B cell (primary cell): Measurements from ENCODE around the gene PRPS1. TPM values are rescaled to one million over a fixed set of nuclear protein-coding genes. Genes with fewer than 3 reads are reported as not detected.
"Not testable (repeated sequence)": the region's sequence is repeated elsewhere in the genome, so short reads cannot be mapped to it uniquely, and the experiment has no call there.

ENCODE experiments used
- ATAC-seq: fragments of 200-7000 bp; cut with Tn5 transposase; one replicate; pipeline ENCODE4 v1.10.0; 2021; ENCODE audit warnings: low read depth, mild to moderate bottlenecking, moderate number of reproducible peaks, moderate library complexity
- CTCF ChIA-PET: fragments of 350-600 bp; sonication (Branson Sonifier 250); formaldehyde crosslinking; loops from one replicate; lab custom pipeline; 2021; ENCODE audit warnings: antibody characterized with exemption, inconsistent platforms; lab: Charles Lee
- POLR2A ChIA-PET: fragments of 350-600 bp; sonication (Branson Sonifier 250); formaldehyde crosslinking; loops from one replicate; lab custom pipeline; 2021; ENCODE audit warnings: antibody characterized with exemption; lab: Charles Lee
- DNase-seq: peaks from one replicate; pipeline ENCODE4 v3.0.0; 2013
- H2AFZ ChIP-seq: 2 replicates; pipeline ENCODE4 v1.6.1; 2012; ENCODE audit warnings: mild to moderate bottlenecking, low read depth, low read length; ENCODE audit not compliant: insufficient read depth, poor library complexity, severe bottlenecking
- H3K27ac ChIP-seq, 2 donors: 1 replicate in 1 of 2; 2 replicates in 1 of 2; pipeline ENCODE4 v1.5.1; 2012 to 2013; ENCODE audit warnings: low read length in 2 of 2, mild to moderate bottlenecking in 2 of 2, moderate library complexity in 1 of 2
- H3K27me3 ChIP-seq, 4 experiments: fragments of 200-600 bp in 1 of 4; sonication (generic) in 1 of 4; replicated peaks in 1 of 4; 1 replicate in 2 of 4; 2 replicates in 2 of 4; pipeline versions ENCODE4 v1.6.1 to v1.7.0; 2013 to 2016; ENCODE audit warnings: low read length in 3 of 4, mild to moderate bottlenecking in 2 of 4, mixed read lengths in 1 of 4, moderate library complexity in 1 of 4; ENCODE audit not compliant: insufficient read depth in 4 of 4, control insufficient read depth in 3 of 4; ENCODE audit errors: control extremely low read depth in 1 of 4
- H3K36me3 ChIP-seq, 2 experiments: replicated peaks in 1 of 2; 1 replicate in 1 of 2; 2 replicates in 1 of 2; pipeline versions ENCODE4 v1.6.1 to v1.7.1; 2013; ENCODE audit warnings: low read length in 1 of 2; ENCODE audit not compliant: insufficient read depth in 2 of 2, control insufficient read depth in 1 of 2; ENCODE audit errors: control extremely low read depth in 1 of 2, extremely low read depth in 1 of 2
- H3K4me1 ChIP-seq, 2 donors: fragments of 200-600 bp in 1 of 2; sonication (generic) in 1 of 2; 1 replicate in 1 of 2; 2 replicates in 1 of 2; pipeline versions ENCODE4 v1.5.1 to v1.6.1; 2013 to 2017; ENCODE audit warnings: low read length in 2 of 2; ENCODE audit not compliant: control insufficient read depth in 2 of 2, insufficient read depth in 2 of 2
- H3K4me2 ChIP-seq: replicated peaks from 2 replicates; pipeline ENCODE3; 2012; ENCODE audit warnings: mild to moderate bottlenecking, low read depth, low read length; ENCODE audit not compliant: poor library complexity, severe bottlenecking
- H3K4me3 ChIP-seq, 5 experiments: fragments of 200-600 bp in 1 of 5; sonication (generic) in 1 of 5; 1 replicate in 3 of 5; 2 replicates in 2 of 5; pipeline versions ENCODE4 v1.5.1 to v1.7.0; 2011 to 2016; ENCODE audit warnings: low read length in 4 of 5, mild to moderate bottlenecking in 4 of 5, low read depth in 2 of 5, control low read depth in 1 of 5, moderate library complexity in 1 of 5; ENCODE audit not compliant: insufficient read depth in 1 of 5; ENCODE audit errors: control extremely low read depth in 1 of 5, extremely low read depth in 1 of 5
- H3K79me2 ChIP-seq: fragments of 200-600 bp; sonication (generic); one replicate; pipeline ENCODE4 v1.6.0; 2016; ENCODE audit warnings: low read length; ENCODE audit not compliant: control insufficient read depth, insufficient read depth
- H3K9ac ChIP-seq: fragments of 200-600 bp; sonication (generic); 2 replicates; pipeline ENCODE4 v1.6.1; 2017; ENCODE audit warnings: mild to moderate bottlenecking, low read length, moderate library complexity
- H3K9me3 ChIP-seq, 3 donors: one replicate each; pipeline versions ENCODE4 v1.6.1 to v1.7.1; 2013; ENCODE audit warnings: low read length in 2 of 3; ENCODE audit not compliant: control insufficient read depth in 2 of 3, insufficient read depth in 1 of 3; ENCODE audit errors: control extremely low read depth in 1 of 3
- H4K20me1 ChIP-seq: 2 replicates; pipeline ENCODE4 v1.6.0; 2012; ENCODE audit warnings: mild to moderate bottlenecking, low read length; ENCODE audit not compliant: insufficient read depth, control insufficient read depth, poor library complexity, severe bottlenecking
- H3K27ac Mint-ChIP-seq: one replicate; pipeline ENCODE4 v1.8.0; 2021; ENCODE audit warnings: mixed read lengths
- H3K27me3 Mint-ChIP-seq: one replicate; pipeline ENCODE4 v1.8.0; 2021; ENCODE audit warnings: mixed read lengths
- H3K4me1 Mint-ChIP-seq: one replicate; pipeline ENCODE4 v1.8.0; 2021; ENCODE audit warnings: mixed read lengths
- H3K4me3 Mint-ChIP-seq: one replicate; pipeline ENCODE4 v1.8.0; 2021; ENCODE audit warnings: mixed read lengths
- H3K9me3 Mint-ChIP-seq: one replicate; pipeline ENCODE4 v1.8.0; 2022; ENCODE audit warnings: mixed read lengths; ENCODE audit not compliant: insufficient read depth
- EZH2 ChIP-seq: IDR thresholded peaks from 2 replicates; pipeline ENCODE4 v1.6.1; 2012; ENCODE audit warnings: borderline replicate concordance, low read depth, mild to moderate bottlenecking, moderate library complexity, low read length; ENCODE audit not compliant: insufficient read depth, poor library complexity, severe bottlenecking
- WGBS: methylation state at CpG from one replicate; pipeline ENCODE4 v1.1.5; 2013; ENCODE audit warnings: missing lambda C conversion rate; ENCODE audit not compliant: insufficient coverage; 5-methylcytosine and 5-hydroxymethylcytosine counted together
- intact Hi-C: fragments of 100-400 bp; cut with micrococcal nuclease; formaldehyde crosslinking; loops from one replicate; pipeline ENCODE4 v1.10.0; 2022
- polyA plus RNA-seq: library from polyadenylated mRNA; depleted of rRNA; stranded (reverse); fragments of >200 nt; gene quantifications from 2 replicates; pipeline ENCODE4 v1.2.3, GENCODE V29; 2012
- total RNA-seq, 2 donors: library from RNA; stranded (reverse); fragments of 120-200 nt in 1 of 2; gene quantifications; 1 replicate in 1 of 2; 2 replicates in 1 of 2; pipeline versions ENCODE4 v1.2.3 to v1.2.4, GENCODE V29; 2013 to 2022
- TF ChIP-seq, protein P1 (sequence below): fragments of 200-600 bp; IDR thresholded peaks from one replicate; pipeline ENCODE4 v1.8.0; 2022; ENCODE audit warnings: antibody characterized with exemption, mild to moderate bottlenecking

PRPS1 gene
- total and polyA plus RNA-seq, 2 donors (not counting 1 experiment from before 2014, with no cell fraction given): 42.2 to 52.1 TPM

- no peaks in the 10 kb centered on the region for H3K36me3 ChIP-seq
- Mint-ChIP-seq H3K4me1 (peaks cover 14% of the 10 kb centered on the region), H3K4me3 (no peak overlapping the region), H3K9me3 (no peaks in the 10 kb centered on the region), H3K27ac (no peak overlapping the region), H3K27me3 (no peaks in the 10 kb centered on the region)
- H3K4me2 ChIP-seq: no peak overlapping the region
- DNase-seq (no peak), ATAC-seq (no peak)
- no peak overlapping the region for H3K4me3 ChIP-seq
- H4K20me1 ChIP-seq: no peaks in the 10 kb centered on the region
- intact Hi-C loops: no loop called here
- H2AFZ ChIP-seq: no peak overlapping the region
- peaks cover 0 to under 1% of the 10 kb centered on the region in 2 donors for H3K4me1 ChIP-seq
- H3K9me3 ChIP-seq: no peaks in the 10 kb centered on the region
- H3K9ac ChIP-seq: no peak overlapping the region
- H3K27me3 ChIP-seq: no peaks in the 10 kb centered on the region
- TF ChIP-seq, protein P1, sequence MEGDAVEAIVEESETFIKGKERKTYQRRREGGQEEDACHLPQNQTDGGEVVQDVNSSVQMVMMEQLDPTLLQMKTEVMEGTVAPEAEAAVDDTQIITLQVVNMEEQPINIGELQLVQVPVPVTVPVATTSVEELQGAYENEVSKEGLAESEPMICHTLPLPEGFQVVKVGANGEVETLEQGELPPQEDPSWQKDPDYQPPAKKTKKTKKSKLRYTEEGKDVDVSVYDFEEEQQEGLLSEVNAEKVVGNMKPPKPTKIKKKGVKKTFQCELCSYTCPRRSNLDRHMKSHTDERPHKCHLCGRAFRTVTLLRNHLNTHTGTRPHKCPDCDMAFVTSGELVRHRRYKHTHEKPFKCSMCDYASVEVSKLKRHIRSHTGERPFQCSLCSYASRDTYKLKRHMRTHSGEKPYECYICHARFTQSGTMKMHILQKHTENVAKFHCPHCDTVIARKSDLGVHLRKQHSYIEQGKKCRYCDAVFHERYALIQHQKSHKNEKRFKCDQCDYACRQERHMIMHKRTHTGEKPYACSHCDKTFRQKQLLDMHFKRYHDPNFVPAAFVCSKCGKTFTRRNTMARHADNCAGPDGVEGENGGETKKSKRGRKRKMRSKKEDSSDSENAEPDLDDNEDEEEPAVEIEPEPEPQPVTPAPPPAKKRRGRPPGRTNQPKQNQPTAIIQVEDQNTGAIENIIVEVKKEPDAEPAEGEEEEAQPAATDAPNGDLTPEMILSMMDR: no peak
- TF ChIP-seq EZH2: no peak
- no peak overlapping the region for H3K27ac ChIP-seq
- CTCF ChIA-PET: interaction anchor here (1.5 to 4.6 kb wide), 2 partner anchors 50 to 109 kb away, joined by 3 to 27 read pairs; partner anchors contain the start of genes NCBP2L and TSC22D3
- peaks cover 17% of the 10 kb centered on the region for H3K79me2 ChIP-seq
- POLR2A ChIA-PET: no interaction called here
- 92% methylated on average over 1 of the region's 1 CpG for WGBS
Observed at GRCh38 chrX:107667426-107667825, 39.1 kb downstream of the PRPS1 start.

DNA sequence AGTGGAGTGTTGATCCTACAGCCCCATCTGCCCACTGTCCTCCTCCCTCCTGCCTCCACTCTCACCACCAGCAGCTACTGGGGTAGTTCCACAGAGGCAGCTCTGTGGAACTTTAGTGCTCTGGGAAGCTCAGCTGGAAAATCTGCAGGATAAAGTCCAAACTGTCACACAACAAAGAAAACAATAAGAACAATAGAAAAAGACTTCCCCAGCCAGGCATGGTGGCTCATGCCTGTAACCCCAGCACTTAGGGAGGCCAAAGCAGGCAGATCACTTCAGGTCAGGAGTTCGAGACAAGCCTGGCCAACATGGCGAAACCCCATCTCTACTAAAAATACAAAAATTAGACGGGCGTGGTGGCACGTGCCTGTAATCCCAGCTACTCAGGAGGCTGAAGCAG, 40.4 kb downstream of the PRPS1 start:
- H3K4me3 ChIP-seq, H3K4me3 Mint-ChIP-seq, H3K27me3 ChIP-seq, H3K27me3 Mint-ChIP-seq, H3K36me3 ChIP-seq, H3K27ac Mint-ChIP-seq, POLR2A ChIA-PET, H2AFZ ChIP-seq, H3K9me3 Mint-ChIP-seq, DNase-seq, H4K20me1 ChIP-seq, H3K27ac ChIP-seq, H3K9ac ChIP-seq, H3K9me3 ChIP-seq, ATAC-seq, H3K4me2 ChIP-seq, intact Hi-C loops: not testable (repeated sequence)
- Histone ChIP-seq H3K79me2 (peaks cover 17% of the 10 kb centered on the region), H3K4me1 (peaks cover 11 to 13% of the 10 kb centered on the region in 2 donors)
- H3K4me1 Mint-ChIP-seq: peaks cover 24% of the 10 kb centered on the region
- CTCF ChIA-PET: interaction anchor here (0.5 to 3.9 kb wide), 5 partner anchors 9 to 122 kb away, joined by 3 to 27 read pairs (median 3); partner anchors contain the start of genes NCBP2L and TSC22D3
- WGBS: no CpG with 5 or more reads among the region's 5 CpGs
